NOMO-1 treated with DMSO at 0.1 percent for 48 hours (cell line): ENCODE data around the gene KLF7.
A peak's percentile ranks its signal among the peaks of the same experiment; 100 is the strongest.

Experiments used
- DNase-seq: peaks from one replicate; lab custom pipeline; 2025; ENCODE audit not compliant: unreplicated experiment; lab: John Stamatoyannopoulos, UW

KLF7 gene

GRCh38 chr2:207167099-207167923, 1.6 kb upstream of the KLF7 start:
- peak; percentile 94 for DNase-seq

GRCh38 chr2:207166349-207167098, 776 bp upstream of the KLF7 start:
- DNase-seq: peak; percentile 69

- peak; percentile 98 for DNase-seq
These were observed 246 bp upstream of the KLF7 start for GRCh38 chr2:207166039-207166348.

- no peak for DNase-seq
These were observed 1.5 kb downstream of the KLF7 start for GRCh38 chr2:207164006-207164831.

GRCh38 chr2:207163756-207164005, 2.1 kb downstream of the KLF7 start:
- DNase-seq: no peak

GRCh38 chr2:207163053-207163755, 2.5 kb downstream of the KLF7 start:
- no peak for DNase-seq

GRCh38 chr2:207162316-207162715, 3.4 kb downstream of the KLF7 start:
- no peak for DNase-seq

GRCh38 chr2:207161247-207162123, 4.3 kb downstream of the KLF7 start:
- DNase-seq: no peak

- no peak for DNase-seq
These were observed 5.6 kb downstream of the KLF7 start for GRCh38 chr2:207160115-207160514.

GRCh38 chr2:207159002-207159401, 6.7 kb downstream of the KLF7 start:
- no peak for DNase-seq

GRCh38 chr2:207157731-207158130, 8.0 kb downstream of the KLF7 start:
- DNase-seq: no peak

GRCh38 chr2:207157162-207157481, 8.6 kb downstream of the KLF7 start:
- DNase-seq: no peak

- DNase-seq: no peak
These were observed 9.1 kb downstream of the KLF7 start for GRCh38 chr2:207156451-207157161.

GRCh38 chr2:207155516-207156444, 10.0 kb downstream of the KLF7 start:
- DNase-seq: no peak

GRCh38 chr2:207154556-207155510, 10.9 kb downstream of the KLF7 start:
- DNase-seq: no peak

- DNase-seq: no peak
These were observed 12.3 kb downstream of the KLF7 start for GRCh38 chr2:207153266-207153975.

- no peak for DNase-seq
These were observed 14.7 kb downstream of the KLF7 start for GRCh38 chr2:207151048-207151447.
